Panc1 (cell line): Measurements from ENCODE around the gene IRX4.

Experiments used
- CTCF ChIP-seq: fragments of 450-650 bp; IDR thresholded peaks from 2 replicates; pipeline ENCODE4 v1.5.1; 2017; ENCODE audit warnings: mild to moderate bottlenecking
- POLR2AphosphoS5 ChIP-seq: IDR thresholded peaks from 2 replicates; pipeline ENCODE4 v1.6.1; 2012; ENCODE audit warnings: mild to moderate bottlenecking, low read depth, low read length, moderate library complexity
- REST ChIP-seq, 2 experiments: IDR thresholded peaks; 2 replicates each; pipeline ENCODE4 v1.6.1; 2011 to 2012; ENCODE audit warnings: low read depth in 2 of 2, control low read depth in 1 of 2, low read length in 1 of 2, mild to moderate bottlenecking in 1 of 2, moderate library complexity in 1 of 2; ENCODE audit not compliant: insufficient read depth in 1 of 2

GRCh38 chr5:1915316-1915715 is 32.6 kb upstream of the IRX4 start:
- no peak for TF ChIP-seq CTCF
- no peak for TF ChIP-seq REST (IDR thresholded peaks at IDR 0.05; ENCODE audit: insufficient read depth in 1 of 2, low read depth in 2 of 2, low read length in 1 of 2)
- no peak for TF ChIP-seq POLR2AphosphoS5
